Stimulated activated memory B cell treated with anti-CD40 and anti-IgM and Interleukin-4, amounts not matched to agents 10 μg/mL and 1 μg/mL and 100 μg/mL, for 72 hours (primary cell): Measurements from ENCODE around the gene TEX11.
"Not testable (repeated sequence)": the region's sequence is repeated elsewhere in the genome, so short reads cannot be mapped to it uniquely, and the experiment has no call there.

ENCODE experiments used
- ATAC-seq: fragments of 150-1000 bp; cut with Tn5 transposase; 2 replicates; pipeline ENCODE4 v1.10.0; 2021
- H3K27ac Mint-ChIP-seq: one replicate; pipeline ENCODE4 v1.8.0; 2022; ENCODE audit warnings: mild to moderate bottlenecking, mixed read lengths
- H3K27me3 Mint-ChIP-seq: one replicate; pipeline ENCODE4 v1.8.0; 2022; ENCODE audit warnings: mixed read lengths
- H3K36me3 Mint-ChIP-seq: one replicate; pipeline ENCODE4 v1.8.0; 2022; ENCODE audit warnings: mixed read lengths
- H3K4me1 Mint-ChIP-seq: one replicate; pipeline ENCODE4 v1.8.0; 2022; ENCODE audit warnings: mixed read lengths
- H3K4me3 Mint-ChIP-seq: one replicate; pipeline ENCODE4 v1.8.0; 2022; ENCODE audit warnings: mild to moderate bottlenecking, moderate library complexity, mixed read lengths
- H3K9me3 Mint-ChIP-seq: one replicate; pipeline ENCODE4 v1.8.0; 2022; ENCODE audit warnings: mixed read lengths

Gene TEX11

GRCh38 chrX:70808942-70809940, 99.3 kb downstream of the TEX11 start:
- no peak overlapping the region for H3K27ac Mint-ChIP-seq
- no peak overlapping the region for H3K4me3 Mint-ChIP-seq
- H3K36me3 Mint-ChIP-seq: no peaks in the 10 kb centered on the region
- peaks cover 2% of the 10 kb centered on the region for H3K9me3 Mint-ChIP-seq
- no peak for ATAC-seq
- H3K4me1 Mint-ChIP-seq: no peaks in the 10 kb centered on the region
- peaks cover 16% of the 10 kb centered on the region for H3K27me3 Mint-ChIP-seq

GRCh38 chrX:70806081-70806480, 102.4 kb downstream of the TEX11 start:
- Mint-ChIP-seq H3K27ac (no peak overlapping the region), H3K9me3 (peaks cover 2% of the 10 kb centered on the region), H3K36me3 (no peaks in the 10 kb centered on the region), H3K4me3 (no peak overlapping the region), H3K4me1 (no peaks in the 10 kb centered on the region), H3K27me3 (peaks cover 18% of the 10 kb centered on the region)
- no peak for ATAC-seq

- not testable (repeated sequence) for H3K27ac Mint-ChIP-seq, H3K27me3 Mint-ChIP-seq, H3K9me3 Mint-ChIP-seq, H3K4me3 Mint-ChIP-seq, H3K4me1 Mint-ChIP-seq, ATAC-seq, H3K36me3 Mint-ChIP-seq
These were observed 111.8 kb downstream of the TEX11 start for GRCh38 chrX:70796742-70797141.

GRCh38 chrX:70774223-70774622, 134.3 kb downstream of the TEX11 start:
- H3K4me3 Mint-ChIP-seq: no peak overlapping the region
- no peaks in the 10 kb centered on the region for H3K9me3 Mint-ChIP-seq
- no peak overlapping the region for H3K27ac Mint-ChIP-seq
- ATAC-seq: no peak
- H3K36me3 Mint-ChIP-seq: no peaks in the 10 kb centered on the region
- no peaks in the 10 kb centered on the region for H3K4me1 Mint-ChIP-seq
- no peaks in the 10 kb centered on the region for H3K27me3 Mint-ChIP-seq

- Mint-ChIP-seq H3K9me3 (no peaks in the 10 kb centered on the region), H3K27ac (no peak overlapping the region), H3K4me3 (no peak overlapping the region), H3K36me3 (no peaks in the 10 kb centered on the region), H3K4me1 (no peaks in the 10 kb centered on the region), H3K27me3 (no peaks in the 10 kb centered on the region)
- ATAC-seq: no peak
These were observed 138.8 kb downstream of the TEX11 start for GRCh38 chrX:70769659-70770227.

- H3K36me3 Mint-ChIP-seq: no peaks in the 10 kb centered on the region
- H3K27ac Mint-ChIP-seq: no peak overlapping the region
- no peak overlapping the region for H3K4me3 Mint-ChIP-seq
- ATAC-seq: no peak
- H3K9me3 Mint-ChIP-seq: no peaks in the 10 kb centered on the region
- no peaks in the 10 kb centered on the region for H3K4me1 Mint-ChIP-seq
- peaks cover 19% of the 10 kb centered on the region for H3K27me3 Mint-ChIP-seq
These were observed 146.2 kb downstream of the TEX11 start for GRCh38 chrX:70762285-70762684.

GRCh38 chrX:70755850-70756249, 152.7 kb downstream of the TEX11 start:
- Mint-ChIP-seq H3K36me3 (no peaks in the 10 kb centered on the region), H3K4me3 (no peak overlapping the region), H3K9me3 (peaks cover 2% of the 10 kb centered on the region), H3K4me1 (no peaks in the 10 kb centered on the region), H3K27me3 (peaks cover 46% of the 10 kb centered on the region), H3K27ac (no peak overlapping the region)
- no peak for ATAC-seq

- no peak overlapping the region for H3K27ac Mint-ChIP-seq
- H3K27me3 Mint-ChIP-seq: peaks cover 46% of the 10 kb centered on the region
- H3K4me1 Mint-ChIP-seq: no peaks in the 10 kb centered on the region
- no peak overlapping the region for H3K4me3 Mint-ChIP-seq
- H3K36me3 Mint-ChIP-seq: no peaks in the 10 kb centered on the region
- H3K9me3 Mint-ChIP-seq: peaks cover 2% of the 10 kb centered on the region
- no peak for ATAC-seq
These were observed 154.2 kb downstream of the TEX11 start for GRCh38 chrX:70754169-70754848.

- not testable (repeated sequence) for H3K27me3 Mint-ChIP-seq, H3K9me3 Mint-ChIP-seq, H3K4me1 Mint-ChIP-seq, H3K4me3 Mint-ChIP-seq, ATAC-seq, H3K36me3 Mint-ChIP-seq, H3K27ac Mint-ChIP-seq
These were observed 174.7 kb downstream of the TEX11 start for GRCh38 chrX:70733774-70734173.

GRCh38 chrX:70727961-70728360, 180.6 kb downstream of the TEX11 start:
- not testable (repeated sequence) for H3K27me3 Mint-ChIP-seq, H3K4me1 Mint-ChIP-seq, H3K36me3 Mint-ChIP-seq, ATAC-seq, H3K9me3 Mint-ChIP-seq, H3K4me3 Mint-ChIP-seq, H3K27ac Mint-ChIP-seq

GRCh38 chrX:70720721-70721120, 187.8 kb downstream of the TEX11 start:
- H3K9me3 Mint-ChIP-seq: no peaks in the 10 kb centered on the region
- no peak for ATAC-seq
- no peak overlapping the region for H3K4me3 Mint-ChIP-seq
- H3K4me1 Mint-ChIP-seq: no peaks in the 10 kb centered on the region
- no peak overlapping the region for H3K27ac Mint-ChIP-seq
- no peaks in the 10 kb centered on the region for H3K36me3 Mint-ChIP-seq
- H3K27me3 Mint-ChIP-seq: no peaks in the 10 kb centered on the region

GRCh38 chrX:70711336-70711735, 197.2 kb downstream of the TEX11 start:
- not testable (repeated sequence) for H3K4me1 Mint-ChIP-seq, ATAC-seq, H3K4me3 Mint-ChIP-seq, H3K27ac Mint-ChIP-seq, H3K27me3 Mint-ChIP-seq, H3K9me3 Mint-ChIP-seq, H3K36me3 Mint-ChIP-seq

- H3K4me1 Mint-ChIP-seq: no peaks in the 10 kb centered on the region
- no peak overlapping the region for H3K27ac Mint-ChIP-seq
- ATAC-seq: no peak
- H3K36me3 Mint-ChIP-seq: no peaks in the 10 kb centered on the region
- no peaks in the 10 kb centered on the region for H3K27me3 Mint-ChIP-seq
- H3K4me3 Mint-ChIP-seq: no peak overlapping the region
- no peaks in the 10 kb centered on the region for H3K9me3 Mint-ChIP-seq
These were observed 214.0 kb downstream of the TEX11 start for GRCh38 chrX:70694339-70695122.

GRCh38 chrX:70679455-70679854, 229.1 kb downstream of the TEX11 start:
- not testable (repeated sequence) for ATAC-seq, H3K4me3 Mint-ChIP-seq, H3K4me1 Mint-ChIP-seq, H3K36me3 Mint-ChIP-seq, H3K27me3 Mint-ChIP-seq, H3K27ac Mint-ChIP-seq, H3K9me3 Mint-ChIP-seq

GRCh38 chrX:70675284-70675683, 233.2 kb downstream of the TEX11 start:
- ATAC-seq: no peak
- Mint-ChIP-seq H3K4me1 (no peaks in the 10 kb centered on the region), H3K27me3 (no peaks in the 10 kb centered on the region), H3K36me3 (no peaks in the 10 kb centered on the region), H3K9me3 (peaks cover 2% of the 10 kb centered on the region), H3K4me3 (no peak overlapping the region), H3K27ac (no peak overlapping the region)
